Muscle of arm (tissue), 14 donors: ENCODE results near the gene SLC29A4. TPM values are rescaled to one million over a fixed set of nuclear protein-coding genes. Genes with fewer than 3 reads are reported as not detected.
"Not testable (repeated sequence)": the region's sequence is repeated elsewhere in the genome, so short reads cannot be mapped to it uniquely, and the experiment has no call there.

Experiments used
- DNase-seq: peaks from one replicate; pipeline ENCODE4 v3.0.0-alpha.2; 2013
- long read RNA-seq, 11 donors: transcript quantifications; one replicate each; lab custom pipeline, GENCODE V29; 2026
- polyA plus RNA-seq, 12 donors: library from polyadenylated mRNA; unstranded; fragments of 120-200 nt; gene quantifications; one replicate each; pipeline ENCODE4 v1.2.1, GENCODE V29; 2013; ENCODE audit not compliant: insufficient read length in 12 of 12

Gene SLC29A4, protein sequence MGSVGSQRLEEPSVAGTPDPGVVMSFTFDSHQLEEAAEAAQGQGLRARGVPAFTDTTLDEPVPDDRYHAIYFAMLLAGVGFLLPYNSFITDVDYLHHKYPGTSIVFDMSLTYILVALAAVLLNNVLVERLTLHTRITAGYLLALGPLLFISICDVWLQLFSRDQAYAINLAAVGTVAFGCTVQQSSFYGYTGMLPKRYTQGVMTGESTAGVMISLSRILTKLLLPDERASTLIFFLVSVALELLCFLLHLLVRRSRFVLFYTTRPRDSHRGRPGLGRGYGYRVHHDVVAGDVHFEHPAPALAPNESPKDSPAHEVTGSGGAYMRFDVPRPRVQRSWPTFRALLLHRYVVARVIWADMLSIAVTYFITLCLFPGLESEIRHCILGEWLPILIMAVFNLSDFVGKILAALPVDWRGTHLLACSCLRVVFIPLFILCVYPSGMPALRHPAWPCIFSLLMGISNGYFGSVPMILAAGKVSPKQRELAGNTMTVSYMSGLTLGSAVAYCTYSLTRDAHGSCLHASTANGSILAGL
- polyA plus RNA-seq: 10 to 100 TPM in 11 of 12 donors, not detected in 1; 17.5 to 54.3 (median 30.5) TPM
- long read RNA-seq, donor 1, full-length matches to known transcripts: 1 of 20 reads
- long read RNA-seq, donor 1, partial matches to known transcripts: 19 of 20 reads
- long read RNA-seq, donor 1, other reads (novel, unspliced or antisense): 0 of 20 reads
- long read RNA-seq, donor 2, full-length matches to known transcripts: 5 of 5 reads
- long read RNA-seq, donor 2, partial matches to known transcripts: 0 of 5 reads
- long read RNA-seq, donor 2, other reads (novel, unspliced or antisense): 0 of 5 reads
- long read RNA-seq, donor 3, full-length matches to known transcripts: 4 of 4 reads
- long read RNA-seq, donor 3, partial matches to known transcripts: 0 of 4 reads
- long read RNA-seq, donor 3, other reads (novel, unspliced or antisense): 0 of 4 reads
- long read RNA-seq, donor 4: 0 reads
- long read RNA-seq, donor 5, full-length matches to known transcripts: 11 of 11 reads
- long read RNA-seq, donor 5, partial matches to known transcripts: 0 of 11 reads
- long read RNA-seq, donor 5, other reads (novel, unspliced or antisense): 0 of 11 reads
- long read RNA-seq, donor 6, full-length matches to known transcripts: 4 of 4 reads
- long read RNA-seq, donor 6, partial matches to known transcripts: 0 of 4 reads
- long read RNA-seq, donor 6, other reads (novel, unspliced or antisense): 0 of 4 reads
- long read RNA-seq, donor 7, partial matches to known transcripts: 0 of 2 reads
- long read RNA-seq, donor 7, other reads (novel, unspliced or antisense): 0 of 2 reads
- long read RNA-seq, donor 8, full-length matches to known transcripts: 3 of 8 reads
- long read RNA-seq, donor 8, partial matches to known transcripts: 5 of 8 reads
- long read RNA-seq, donor 8, other reads (novel, unspliced or antisense): 0 of 8 reads
- long read RNA-seq, donor 9, partial matches to known transcripts: 5 of 7 reads
- long read RNA-seq, donor 9, other reads (novel, unspliced or antisense): 0 of 7 reads
- long read RNA-seq, donor 10, full-length matches to known transcripts: 7 of 20 reads
- long read RNA-seq, donor 10, partial matches to known transcripts: 13 of 20 reads
- long read RNA-seq, donor 10, other reads (novel, unspliced or antisense): 0 of 20 reads
- long read RNA-seq, donor 11, full-length matches to known transcripts: 1 of 16 reads
- long read RNA-seq, donor 11, partial matches to known transcripts: 15 of 16 reads
- long read RNA-seq, donor 11, other reads (novel, unspliced or antisense): 0 of 16 reads

DNA sequence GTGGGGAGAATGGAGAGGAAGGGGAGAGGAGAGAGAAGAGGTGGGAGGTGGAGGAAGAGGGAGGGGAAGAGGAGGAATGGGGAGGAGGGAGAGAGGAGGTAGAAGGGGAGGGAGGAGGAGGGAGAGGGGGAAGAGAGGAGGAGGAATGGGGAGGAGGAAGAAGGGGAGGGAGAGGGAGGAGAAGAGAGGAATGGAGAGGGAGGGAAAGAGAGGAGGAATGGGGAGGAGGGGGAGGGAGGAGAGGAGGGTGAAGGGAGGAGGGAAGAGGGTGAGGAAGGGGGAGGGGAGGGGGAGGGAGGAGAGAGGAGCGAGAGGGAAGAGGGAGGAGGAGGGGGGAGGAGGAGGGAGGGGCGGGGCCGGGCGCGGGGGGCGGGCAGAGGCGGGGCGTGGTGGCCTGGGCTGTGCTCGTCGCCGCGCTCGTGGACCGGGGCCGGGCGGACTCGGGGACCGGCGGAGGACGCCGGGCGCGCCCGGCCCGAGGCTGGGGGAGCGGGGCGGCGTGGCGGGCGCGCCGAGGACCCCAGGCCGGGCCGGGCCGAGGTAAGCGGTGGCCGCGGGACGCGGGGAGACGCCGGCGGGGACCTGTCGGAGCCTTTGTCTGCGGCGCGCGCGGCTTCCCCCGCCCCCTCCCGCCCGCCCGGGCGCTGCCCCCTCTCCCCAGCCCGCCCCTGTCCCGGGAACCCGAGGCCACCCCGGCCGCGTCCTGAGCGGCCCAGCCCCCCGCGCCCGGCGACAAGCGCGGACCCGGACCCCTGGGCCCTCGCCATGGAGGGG is at the start of gene SLC29A4:
Gene SLC29A4 (plus strand): TSS at position 401 of the 774 bp plus-strand sequence. CDS start 4,874 bp downstream, outside the sequence.
- DNase-seq: peak; percentile 33

DNA sequence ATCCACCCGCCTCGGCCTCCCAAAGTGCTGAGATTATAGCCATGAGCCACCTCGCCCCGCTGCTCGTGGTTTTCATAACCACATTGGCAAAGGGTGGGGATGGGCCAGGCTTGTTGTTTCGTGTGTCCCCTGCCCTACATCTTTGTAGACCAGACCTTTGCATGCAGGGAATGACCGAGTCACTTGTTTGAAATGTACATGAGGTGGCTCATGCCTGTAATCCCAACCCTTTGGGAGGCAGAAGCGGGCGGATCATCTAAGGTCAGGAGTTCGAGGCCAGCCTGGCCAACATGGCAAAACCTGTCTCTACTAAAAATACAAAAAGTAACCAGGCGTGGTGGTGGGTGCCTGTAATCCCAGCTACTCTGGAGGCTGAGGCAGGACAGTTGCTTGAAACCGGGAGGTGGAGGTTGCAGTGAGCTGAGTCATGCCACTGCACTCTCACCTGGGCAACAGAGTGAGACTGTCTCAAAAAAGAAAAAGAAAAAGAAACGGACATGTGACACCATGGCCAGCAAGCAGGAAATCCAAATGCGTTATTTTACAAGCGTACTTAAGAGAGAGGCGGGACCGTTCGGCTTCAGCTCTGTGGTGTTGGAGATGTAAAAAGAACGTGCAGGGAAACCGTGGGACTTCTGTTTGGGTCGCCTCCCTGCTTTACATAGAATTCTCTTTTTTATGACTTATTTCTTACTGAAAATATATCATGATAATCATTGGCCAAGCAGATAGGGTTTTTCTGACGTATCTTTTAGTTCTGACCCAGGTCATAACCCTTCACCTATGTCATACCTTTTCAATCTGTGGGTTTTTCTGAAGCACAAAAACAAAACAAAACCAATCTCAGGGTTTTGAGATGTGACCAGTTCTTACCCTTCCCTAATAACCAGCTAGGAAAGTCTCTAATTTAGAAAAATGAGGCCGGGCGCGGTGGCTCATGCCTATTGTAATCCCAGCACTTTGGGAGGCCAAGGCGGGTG is 47.6 kb upstream of the SLC29A4 start:
- DNase-seq: no peak

DNA sequence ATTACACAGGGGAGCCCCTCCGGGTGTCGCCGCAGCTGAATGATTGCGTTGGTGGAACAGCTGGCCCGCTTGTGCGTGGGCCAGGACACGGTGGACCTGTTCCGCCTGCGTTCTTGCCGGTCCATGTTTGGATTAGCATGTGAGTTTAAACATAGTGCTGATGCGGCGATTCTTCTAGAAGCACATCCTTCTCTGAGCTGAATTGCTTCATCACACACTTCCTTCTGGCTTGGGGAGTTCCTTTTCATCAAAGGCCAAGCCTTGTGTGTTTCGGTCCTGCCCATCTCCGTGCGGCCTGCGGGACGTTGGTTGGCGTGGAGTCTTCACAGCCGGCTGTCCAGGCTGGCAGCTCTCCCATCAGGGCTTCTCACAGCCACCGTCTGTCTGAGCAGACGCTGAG is 45.5 kb upstream of the SLC29A4 start:
- peak; percentile 48 for DNase-seq

DNA sequence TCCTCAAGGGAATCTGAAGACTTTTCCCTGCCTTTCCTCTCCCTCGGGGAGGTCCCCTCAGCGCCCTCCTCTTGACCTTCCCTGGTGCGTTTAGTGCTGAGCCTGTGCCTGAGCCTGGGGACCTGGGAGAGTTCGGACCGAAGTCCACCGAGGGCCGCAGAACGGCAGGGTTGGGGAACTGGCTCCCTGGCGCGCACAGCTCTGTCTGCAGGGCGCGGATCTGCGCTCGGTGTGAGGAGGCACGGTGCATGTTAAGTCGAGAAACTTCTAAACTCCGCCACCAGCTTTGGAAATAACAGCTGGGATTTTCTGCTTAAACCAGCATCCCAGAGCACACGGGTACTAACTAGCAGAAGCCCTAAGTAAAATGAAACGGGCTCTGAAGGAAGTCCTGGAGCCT is 44.2 kb upstream of the SLC29A4 start:
- DNase-seq: no peak

DNA sequence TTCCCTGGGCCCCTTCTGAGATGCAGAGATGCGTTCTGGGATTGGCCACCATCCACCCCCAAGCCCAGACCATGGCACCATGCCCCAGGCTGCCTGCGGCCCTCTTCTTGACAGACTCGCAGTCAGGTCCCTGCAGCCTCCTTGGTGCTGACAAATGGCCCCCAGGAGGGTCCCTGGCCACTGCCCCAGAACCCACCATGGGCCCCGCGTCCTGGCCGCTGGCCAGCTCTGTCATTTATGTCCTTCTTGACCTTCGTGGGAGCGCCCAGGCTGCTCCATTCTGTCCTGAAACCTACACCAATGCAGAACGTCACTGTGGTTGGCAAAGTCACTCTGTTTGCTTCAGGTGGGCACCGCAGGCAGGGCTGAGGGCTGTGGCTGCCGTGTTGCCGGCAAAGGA is 39.5 kb upstream of the SLC29A4 start:
- DNase-seq: no peak

DNA sequence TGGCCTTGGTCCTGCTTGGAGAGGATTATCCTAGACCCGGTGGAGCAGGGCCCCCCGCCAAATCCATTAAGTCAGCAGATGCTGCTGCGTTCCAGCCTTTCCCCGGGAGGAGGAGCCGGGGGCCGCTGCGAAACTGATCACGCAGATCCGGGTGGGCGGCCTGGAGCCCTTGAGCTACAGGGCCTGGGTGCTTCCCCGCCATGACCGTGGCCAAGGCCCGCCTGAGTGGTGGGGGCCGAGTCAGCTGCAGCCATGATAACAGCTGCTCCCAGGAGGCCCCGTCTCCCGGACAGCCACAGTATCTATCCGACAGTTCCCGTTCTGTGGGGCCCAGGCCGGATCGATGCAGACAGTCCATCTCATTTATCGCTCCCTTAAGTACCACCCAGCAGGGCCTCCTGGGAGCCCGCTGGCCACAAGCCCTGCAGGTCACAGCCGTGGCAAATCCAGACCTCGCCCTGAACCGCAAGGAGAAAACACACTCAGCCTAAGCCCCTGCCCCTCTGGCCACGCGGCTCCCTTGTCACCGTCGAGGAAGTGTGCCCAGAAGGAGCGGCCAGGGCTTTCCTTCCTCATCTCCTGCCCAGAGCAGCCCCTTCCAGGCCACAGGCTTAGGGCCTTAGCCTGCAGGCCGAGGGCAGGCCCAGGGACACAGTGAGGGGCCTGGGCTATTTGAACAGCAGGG is 34.4 kb upstream of the SLC29A4 start:
- peak; percentile 89 for DNase-seq

DNA sequence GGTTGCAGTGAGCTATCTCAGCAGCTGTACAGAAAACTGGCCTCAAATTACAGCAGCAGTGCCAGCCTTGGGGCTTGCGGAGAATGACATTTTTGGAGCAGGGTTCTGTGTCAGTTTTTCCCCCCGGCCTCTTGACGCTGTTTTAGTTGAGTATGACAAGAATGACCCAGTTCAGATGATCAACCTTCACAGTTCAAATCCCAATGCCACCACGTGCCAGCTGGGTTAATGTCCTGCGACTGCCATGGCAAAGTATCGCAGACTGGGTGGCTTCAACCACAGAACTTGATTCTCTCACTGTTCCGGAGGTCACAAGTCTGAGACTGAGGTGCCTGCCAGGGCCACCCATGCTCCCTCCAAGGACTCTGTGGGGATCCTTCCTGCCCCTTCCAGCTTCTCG is 32.0 kb upstream of the SLC29A4 start:
- DNase-seq: not testable (repeated sequence)

DNA sequence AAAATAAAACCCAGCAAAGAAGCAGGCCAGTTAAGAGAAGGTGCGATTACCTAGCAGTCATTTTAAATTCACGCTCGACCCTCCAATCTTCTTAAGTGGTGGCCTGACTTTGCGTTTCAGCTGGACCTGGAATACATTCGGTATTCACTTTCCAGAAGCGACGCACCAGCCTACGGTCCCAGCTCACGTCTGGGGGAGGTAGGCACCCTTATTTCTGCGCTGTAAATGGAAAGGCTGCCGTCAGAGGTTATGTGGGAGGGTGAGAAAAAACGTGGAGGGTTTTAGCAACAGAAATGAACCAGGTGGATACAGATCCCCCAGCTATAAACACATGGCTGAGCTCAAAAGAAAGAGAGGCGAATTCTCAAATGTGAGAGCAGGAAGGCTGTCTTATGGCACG is 29.2 kb upstream of the SLC29A4 start:
- DNase-seq: not testable (repeated sequence)

DNA sequence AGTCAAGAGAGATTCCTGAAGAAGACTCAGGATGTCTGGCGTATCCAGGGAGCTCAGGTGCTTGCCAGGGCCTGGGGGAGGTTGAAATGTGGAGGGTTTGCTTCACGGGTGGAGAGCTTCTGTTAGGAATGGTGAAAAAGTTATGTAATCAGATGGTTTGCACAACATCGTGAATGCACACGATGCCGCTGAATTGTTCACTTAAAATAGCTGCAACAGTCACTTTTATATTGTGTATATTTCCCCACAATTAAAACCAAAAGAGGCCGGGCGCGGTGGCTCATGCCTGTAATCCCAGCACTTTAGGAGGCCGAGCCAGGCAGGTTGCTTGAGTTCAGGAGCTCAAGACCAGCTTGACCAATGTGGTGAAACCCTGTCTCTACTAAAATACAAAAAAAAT is 28.4 kb upstream of the SLC29A4 start:
- DNase-seq: not testable (repeated sequence)

DNA sequence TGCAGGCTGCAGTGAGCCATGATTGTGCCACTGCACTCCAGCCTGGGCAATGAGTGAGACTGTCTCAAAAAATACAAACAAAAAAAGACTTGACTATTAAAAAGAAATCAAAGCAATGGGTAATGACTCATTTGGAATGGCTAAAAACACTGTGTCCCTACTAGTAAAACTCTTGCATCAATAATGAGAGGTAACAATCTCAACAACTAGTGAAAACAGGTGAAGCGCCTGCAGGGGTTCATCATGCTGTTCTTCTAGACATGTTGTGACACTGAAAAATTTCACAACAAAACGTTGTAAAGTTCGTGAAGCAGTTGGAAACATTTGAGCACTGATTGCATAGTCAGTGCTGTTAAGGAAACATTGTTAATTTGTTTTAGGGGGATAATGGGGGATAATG is 26.9 kb upstream of the SLC29A4 start:
- no peak for DNase-seq

DNA sequence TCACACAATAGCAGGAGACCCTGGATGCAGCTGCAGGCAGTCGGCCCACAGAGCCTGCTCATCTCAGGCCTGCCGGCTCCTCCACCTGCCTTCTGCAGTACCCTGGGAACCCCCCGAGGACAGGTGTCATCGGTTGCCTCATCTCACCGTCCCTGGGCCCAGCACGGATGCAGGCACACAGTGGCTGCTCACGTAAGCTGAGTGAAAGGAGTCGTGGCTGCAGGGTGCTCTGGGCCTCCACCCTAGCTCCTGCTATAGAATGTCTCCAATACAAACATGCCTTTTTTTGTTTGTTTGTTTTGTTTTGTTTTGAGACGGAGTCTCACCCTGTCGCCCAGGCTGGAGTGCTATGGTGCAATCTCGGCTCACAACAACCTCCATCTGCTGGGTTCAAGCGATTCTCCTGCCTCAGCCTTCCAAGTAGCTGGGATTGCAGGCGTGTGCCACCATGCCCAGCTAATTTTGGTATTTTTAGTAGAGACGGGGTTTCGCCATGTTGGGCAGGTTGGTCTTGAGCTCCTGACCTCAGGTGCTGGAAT is 22.1 kb upstream of the SLC29A4 start:
- not testable (repeated sequence) for DNase-seq

DNA sequence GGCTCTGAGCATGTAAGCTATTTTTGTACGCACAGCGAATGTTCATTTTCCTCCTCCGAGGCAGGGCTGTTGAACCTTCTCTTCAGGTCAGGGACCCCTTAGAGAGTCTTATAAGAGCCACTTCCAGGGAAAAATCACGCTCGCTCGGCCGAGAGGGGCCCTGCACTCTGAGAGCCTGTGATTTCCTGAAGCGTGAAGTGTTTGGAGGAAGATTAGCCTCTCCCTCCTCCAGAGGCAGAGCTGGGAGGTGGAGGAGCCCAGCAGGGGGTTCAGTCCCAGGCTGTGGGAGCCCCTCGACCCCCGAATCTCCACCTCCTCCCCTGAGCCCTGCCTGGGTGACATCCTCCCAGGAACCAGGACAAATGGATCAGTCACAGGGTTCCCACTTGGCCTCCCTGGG is 19.7 kb upstream of the SLC29A4 start:
- DNase-seq: not testable (repeated sequence)

DNA sequence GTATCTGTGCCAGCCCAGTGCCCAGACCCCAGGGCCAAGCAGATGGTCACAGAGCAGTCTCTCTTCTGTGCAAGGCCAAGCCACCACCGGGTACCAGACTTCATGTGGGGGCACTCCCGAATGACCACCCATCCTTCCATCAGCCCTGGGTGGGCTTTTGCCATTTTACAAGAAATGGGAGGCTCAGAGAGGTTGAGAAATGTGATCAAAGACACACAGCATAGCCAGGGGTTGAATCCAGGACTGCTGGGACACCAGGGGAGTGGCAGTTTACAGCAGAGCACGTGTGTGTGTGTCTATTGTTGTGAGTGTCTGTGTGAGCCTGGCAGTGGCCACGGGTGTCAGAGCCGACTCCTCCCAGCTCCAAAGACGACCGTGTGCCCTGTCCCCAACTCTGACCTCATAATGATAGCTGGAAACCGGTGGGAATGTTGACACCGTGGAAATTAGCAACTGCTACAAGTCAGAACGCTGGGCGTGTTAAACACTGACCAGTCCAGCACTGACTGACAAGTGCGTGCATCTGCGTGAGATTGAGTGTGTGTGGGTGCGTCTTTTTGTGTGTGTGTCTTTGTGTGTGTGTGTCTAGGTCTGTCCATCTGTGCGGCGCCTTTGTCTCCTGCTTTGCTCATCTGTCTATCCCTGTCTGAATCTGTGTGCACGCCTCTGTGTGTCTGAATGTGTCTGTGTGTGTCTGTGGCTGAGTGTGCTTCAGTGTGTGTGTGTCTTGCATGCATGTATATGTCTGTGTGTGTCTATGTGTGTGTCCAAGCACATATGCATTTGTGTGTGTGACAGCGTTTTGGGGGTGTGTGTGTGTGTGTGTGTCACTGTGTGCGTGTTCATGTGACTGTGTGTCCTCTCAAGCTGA is 17.2 kb upstream of the SLC29A4 start:
- no peak for DNase-seq

DNA sequence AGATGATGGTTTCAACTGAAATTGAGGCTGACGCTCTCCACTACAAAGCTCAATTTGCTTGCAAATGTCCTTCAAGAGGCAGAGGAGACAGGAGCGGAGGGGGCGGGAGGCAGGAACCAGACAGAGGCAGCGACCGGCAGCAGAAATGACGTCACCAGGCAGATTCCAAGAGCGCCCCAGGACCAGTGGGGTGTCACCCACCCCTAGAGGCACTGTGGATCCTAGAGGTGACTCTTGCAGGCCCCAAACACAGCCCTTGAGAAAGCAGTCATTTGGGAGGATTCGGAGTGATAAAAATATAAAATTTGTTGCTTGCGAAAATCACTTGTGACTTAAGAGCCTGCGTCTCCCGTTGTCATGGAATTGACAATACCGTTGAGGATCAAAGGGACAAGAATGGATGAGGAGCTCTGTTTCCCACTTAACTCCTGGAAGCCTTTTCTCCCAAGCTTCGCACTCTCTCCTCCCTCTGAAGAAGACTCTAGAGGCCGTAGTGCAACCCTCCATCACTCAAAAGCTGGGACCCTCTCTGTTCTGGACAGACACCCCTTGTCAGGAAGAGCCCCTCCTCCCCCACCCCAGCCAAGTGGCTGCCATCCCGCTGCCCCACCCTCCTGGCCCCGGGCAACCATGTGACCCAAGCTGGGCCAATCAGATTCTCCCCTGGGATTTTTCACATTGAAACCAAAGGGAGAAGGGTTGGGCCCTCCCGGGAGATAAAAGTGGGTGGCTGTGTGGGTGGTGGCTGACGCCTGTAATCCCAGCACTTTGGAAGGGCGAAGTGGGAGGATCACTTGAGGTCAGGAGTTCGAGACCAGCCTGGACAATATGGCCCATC is 16.3 kb upstream of the SLC29A4 start:
- no peak for DNase-seq

DNA sequence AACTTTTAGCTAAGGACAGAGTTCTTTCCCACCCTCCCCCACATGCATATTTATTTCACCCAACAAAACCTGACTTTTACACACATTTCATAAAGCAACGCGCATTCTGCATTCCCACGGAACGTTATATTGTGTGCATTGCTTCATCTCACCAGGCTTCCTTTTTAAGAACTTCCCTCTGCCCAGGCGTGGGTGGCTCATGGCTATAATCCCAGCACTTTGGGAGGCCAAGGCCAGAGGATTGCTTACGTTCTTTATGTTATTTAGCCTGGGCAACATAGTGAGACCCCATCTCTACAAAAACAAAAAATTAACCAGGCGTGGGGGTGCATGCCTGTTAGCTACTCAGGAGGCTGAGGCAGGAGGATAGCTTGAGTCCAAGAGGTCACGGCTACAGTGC is 14.9 kb upstream of the SLC29A4 start:
- not testable (repeated sequence) for DNase-seq
